Mesenteric fat pad (tissue), 1 donor: ENCODE data around the gene MINK1. TPM values are rescaled to one million over a fixed set of nuclear protein-coding genes. Genes with fewer than 3 reads are reported as not detected.
"Not testable (repeated sequence)": the region's sequence is repeated elsewhere in the genome, so short reads cannot be mapped to it uniquely, and the experiment has no call there.

ENCODE experiments used
- DNase-seq: peaks from one replicate; pipeline ENCODE4 v3.0.0-alpha.2; 2020; ENCODE audit warnings: low spot score
- total RNA-seq: library from RNA; stranded (reverse); fragmentation: NEBNext Ultra II Directional; extraction: Animal tissue kit (Norgen Biotek cat#: 25700); gene quantifications from one replicate; pipeline ENCODE4 v1.2.1, GENCODE V29; 2021
- donor health status: DM: yes; HTN: yes; CAD: no.

MINK1 gene
- total RNA-seq, 1 donor from 2014 or later = 60.3 TPM

DNA sequence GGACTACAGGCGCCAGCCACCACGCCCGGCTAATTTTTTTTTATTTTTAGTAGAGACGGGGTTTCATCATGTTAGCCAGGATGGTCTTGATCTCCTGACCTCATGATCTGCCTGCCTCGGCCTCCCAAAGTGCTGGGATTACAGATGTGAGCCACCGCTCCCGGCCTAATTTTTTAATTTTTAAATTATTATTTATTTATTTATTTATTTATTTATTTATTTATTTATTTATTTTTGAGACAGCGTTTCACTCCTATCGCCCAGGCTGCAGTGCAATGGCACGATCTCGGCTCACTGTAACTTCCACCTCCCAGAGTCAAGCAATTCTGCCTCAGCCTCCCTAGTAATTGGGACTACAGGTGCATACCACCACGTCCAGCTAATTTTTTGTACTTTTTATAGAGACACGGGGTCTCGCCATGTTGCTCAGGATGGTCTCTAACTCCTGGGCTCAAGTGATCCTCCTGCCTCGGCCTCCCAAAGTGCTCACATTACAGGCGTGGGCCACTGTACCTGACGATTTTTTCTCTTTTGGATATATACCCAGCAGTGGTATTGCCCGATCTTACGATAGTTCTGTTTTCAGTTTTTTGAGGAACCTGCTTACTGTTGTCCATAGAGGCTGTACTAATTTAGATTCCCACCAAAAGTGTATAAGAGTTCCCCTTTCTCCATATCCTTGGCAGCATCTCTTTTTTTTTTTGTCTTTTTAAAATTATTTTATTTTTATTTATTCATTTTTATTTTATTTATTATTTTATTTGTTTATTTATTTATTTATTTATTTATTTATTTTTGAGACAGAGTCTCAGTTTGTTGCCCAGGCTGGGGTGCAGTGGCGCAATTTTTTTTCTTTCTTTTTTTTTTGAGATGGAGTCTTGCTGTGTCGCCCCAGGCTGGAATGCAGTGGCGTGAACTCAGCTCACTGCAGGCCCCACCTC lies 36.2 kb downstream of the MINK1 start:
- not testable (repeated sequence) for DNase-seq

DNA sequence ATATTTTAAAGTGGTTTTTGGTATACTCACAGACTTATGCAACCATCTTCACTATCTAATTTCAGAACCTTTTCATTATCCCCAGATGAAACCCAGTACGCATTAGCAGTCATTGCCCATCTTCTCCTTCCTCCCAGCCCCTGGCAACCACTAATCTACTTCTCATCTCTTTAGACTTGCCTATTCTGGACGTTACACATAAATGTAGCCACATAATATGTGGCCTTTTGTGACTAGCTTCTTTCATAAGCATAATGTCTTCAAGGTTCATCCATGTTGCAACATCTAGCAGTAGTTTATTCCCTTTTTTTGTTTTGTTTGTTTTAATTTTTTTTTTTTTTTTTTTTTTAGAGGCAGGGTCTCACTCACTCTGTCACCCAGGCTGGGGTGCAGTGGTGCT lies 37.7 kb downstream of the MINK1 start:
- no peak for DNase-seq

DNA sequence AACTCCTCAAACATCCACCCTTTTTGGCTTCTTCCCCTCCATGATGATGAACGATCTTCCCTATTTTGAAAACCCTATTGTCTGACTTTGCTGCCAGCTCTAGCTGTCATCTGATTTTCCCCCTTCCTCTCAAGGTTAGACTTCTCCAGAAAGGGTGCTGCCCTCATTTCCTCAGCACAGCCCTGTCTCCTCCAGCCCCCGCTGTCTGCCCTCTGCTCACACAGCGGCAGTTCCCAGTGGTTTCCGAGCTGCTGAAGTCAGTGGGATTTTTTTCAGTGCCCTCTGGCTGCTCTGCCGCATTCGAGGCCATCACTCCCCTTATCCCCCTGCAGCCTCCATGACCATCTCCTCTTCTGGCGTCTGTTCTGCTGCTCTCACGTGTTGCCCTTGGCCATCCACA lies 39.6 kb downstream of the MINK1 start:
- DNase-seq = no peak

DNA sequence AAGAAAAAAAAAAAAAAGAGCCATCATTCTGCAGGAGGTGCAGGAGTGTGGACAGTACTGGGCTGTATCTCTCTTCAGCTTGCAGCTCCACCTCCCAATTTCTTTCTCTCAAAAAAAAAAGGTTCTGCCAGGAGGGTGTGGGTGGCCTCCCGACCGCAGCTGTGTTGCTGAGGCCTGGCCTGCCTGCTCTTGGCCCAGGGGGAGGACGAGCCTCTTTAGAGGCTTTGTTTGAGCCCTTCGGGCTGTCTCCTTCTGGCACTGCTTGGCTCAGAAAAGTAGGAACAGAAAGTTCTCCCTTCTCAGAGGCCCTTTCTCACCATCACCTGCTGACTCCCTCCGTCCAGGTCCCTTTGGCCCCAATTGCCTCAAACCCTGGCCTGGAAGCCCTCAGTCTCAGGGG lies 43.9 kb downstream of the MINK1 start:
- no peak for DNase-seq

DNA sequence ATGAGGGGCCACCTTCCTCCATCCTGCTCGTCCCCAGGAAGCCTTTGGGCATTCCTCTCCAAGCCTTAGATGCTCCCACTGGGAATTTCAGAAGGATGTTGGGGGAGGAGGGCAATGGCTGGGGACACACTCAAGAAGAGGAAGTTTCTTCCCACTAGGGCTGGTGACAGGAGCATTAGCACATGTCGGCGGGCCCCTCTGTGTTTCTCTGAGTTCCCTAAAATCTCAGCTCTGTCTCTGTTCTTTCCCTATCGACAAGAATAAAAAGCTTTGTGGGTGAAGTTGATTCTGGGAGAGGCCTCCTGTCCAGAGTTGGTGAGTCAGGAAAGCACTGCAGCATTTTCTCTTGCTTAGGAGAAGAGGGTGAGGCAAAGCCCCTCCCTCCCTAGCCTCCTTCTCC lies 46.5 kb downstream of the MINK1 start:
- no peak for DNase-seq

DNA sequence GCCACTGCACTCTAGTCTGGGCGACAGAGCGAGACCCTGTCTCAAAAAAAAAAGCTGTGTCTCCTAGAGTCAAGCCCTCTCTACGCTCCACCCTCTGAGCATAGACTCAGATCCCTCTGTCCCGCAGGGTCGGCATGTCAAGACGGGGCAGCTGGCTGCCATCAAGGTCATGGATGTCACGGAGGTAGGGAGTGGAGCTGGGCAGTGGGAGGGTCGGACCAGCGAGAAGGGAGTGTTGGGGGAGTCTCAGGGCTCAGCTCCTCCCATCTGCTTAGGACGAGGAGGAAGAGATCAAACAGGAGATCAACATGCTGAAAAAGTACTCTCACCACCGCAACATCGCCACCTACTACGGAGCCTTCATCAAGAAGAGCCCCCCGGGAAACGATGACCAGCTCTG lies 47.7 kb downstream of the MINK1 start:
- no peak for DNase-seq

DNA sequence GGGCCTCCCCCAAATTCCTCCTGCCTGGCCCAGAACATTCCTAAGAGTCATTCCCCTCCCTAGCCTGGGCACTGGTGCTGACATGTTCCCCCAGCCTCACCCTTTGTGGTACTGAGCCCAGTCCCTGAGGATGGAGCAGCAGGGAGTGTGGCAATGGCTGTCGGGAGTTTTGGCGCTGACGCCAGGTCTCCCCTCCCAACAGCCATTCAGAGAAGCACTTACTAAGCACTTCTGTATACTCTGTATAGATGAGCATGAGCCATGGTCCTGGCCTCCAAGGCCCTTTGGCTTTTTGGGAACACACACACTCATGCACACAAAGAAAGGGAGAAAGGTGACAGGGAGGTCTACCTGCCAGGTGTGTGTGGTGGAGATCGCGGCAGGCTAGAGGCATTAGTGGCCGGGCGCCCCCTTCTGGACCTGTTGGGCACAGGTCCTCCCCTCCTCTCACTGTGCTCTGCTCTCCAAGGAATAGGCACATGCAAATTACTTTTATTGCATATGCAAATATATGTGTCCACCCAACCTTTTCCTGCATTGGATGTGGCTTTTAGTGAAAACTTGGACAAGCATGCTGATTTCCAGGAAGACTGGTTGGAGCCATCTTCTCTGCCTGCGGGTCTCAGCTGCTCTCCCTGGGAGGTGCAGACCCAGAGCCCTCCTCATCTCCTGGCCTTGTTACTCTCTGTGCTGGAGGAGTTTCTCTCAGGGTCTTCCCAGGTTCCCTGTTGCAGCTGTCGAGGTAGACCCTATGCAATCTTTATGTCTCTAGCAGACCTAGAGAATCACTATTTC lies 48.8 kb downstream of the MINK1 start:
- DNase-seq = no peak

DNA sequence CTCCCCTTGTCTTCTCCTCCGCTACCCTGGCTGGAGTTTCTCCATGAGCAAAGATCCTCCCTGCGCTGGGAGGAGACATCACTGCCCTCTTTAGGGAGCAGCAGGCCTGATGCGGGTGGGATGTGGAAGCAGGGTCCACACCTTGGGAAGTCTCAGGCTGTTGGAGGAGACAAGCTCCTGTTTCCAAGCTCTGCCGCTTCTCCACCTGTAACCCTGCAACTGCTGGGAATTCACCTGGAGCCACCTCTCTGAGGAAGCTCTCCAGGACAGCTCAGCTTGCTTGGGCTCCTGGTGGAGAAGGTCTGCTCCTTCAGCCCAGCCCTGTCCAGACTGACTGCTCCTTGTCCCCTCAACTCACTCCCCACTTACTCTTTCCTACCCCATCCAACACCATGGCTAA lies 51.3 kb downstream of the MINK1 start:
- no peak for DNase-seq

DNA sequence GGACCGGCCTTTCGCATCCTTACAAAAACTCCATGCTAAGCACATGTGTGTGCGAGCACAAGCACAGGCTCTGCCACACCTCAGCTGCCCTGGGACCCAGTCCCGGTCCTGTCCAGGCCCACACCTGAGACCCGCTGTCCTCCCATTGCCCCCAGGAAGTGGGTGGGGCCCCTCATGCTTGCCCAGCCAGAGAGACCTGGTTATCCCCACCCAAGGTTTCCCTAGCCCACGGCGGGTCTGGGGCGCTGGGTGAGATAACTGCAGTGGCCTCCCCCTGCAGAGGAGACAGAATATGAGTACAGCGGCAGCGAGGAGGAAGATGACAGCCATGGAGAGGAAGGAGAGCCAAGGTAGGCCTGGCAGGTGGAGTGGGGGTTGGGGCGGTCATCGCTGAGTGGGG lies 53.7 kb downstream of the MINK1 start:
- DNase-seq = no peak

DNA sequence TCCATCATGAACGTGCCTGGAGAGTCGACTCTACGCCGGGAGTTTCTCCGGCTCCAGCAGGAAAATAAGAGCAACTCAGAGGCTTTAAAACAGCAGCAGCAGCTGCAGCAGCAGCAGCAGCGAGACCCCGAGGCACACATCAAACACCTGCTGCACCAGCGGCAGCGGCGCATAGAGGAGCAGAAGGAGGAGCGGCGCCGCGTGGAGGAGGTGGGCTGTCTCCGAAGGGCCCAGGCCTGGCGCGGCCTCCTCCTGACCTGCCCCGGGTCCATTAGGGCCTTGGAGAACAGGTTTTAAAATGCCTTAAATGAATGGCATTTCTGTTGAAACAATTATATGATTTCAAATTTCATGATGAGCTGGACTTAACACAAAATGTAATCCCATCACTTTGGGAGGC lies 54.4 kb downstream of the MINK1 start:
- DNase-seq = no peak

DNA sequence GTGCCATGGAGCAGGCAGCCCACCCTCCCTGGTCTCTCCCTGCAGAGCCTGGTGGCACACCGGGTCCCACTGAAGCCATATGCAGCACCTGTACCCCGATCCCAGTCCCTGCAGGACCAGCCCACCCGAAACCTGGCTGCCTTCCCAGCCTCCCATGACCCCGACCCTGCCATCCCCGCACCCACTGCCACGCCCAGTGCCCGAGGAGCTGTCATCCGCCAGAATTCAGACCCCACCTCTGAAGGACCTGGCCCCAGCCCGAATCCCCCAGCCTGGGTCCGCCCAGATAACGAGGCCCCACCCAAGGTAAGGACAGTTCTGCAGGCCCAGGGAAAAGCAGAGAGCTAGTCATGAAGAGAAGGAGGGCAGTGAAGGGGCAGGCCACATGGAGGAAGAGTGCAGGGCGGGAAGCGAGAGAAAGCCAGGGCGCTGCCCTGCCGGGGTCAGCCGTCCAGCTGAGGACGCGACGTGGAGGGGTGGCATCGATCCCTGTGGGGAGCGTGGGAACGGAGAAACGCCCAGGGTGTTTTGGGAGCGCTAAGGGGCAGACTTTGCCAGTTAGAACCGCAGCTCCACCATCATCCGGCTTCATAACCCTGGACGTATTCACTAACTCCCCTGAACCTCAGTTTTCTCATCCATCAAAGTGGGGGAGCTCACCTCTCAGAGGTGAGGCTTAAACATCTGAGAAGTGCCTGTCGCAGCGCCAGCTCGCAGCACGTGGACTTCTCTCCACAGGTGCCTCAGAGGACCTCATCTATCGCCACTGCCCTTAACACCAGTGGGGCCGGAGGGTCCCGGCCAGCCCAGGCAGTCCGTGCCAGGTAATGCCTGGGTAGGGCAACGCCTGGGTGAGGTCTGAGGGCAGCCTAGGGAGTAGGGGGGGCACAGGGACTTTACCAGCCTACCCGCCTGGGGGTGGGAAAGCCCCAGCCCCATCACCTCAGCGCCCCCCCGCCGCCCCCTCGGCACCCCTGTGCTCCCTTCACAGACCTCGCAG lies 58.6 kb downstream of the MINK1 start:
- DNase-seq = no peak

DNA sequence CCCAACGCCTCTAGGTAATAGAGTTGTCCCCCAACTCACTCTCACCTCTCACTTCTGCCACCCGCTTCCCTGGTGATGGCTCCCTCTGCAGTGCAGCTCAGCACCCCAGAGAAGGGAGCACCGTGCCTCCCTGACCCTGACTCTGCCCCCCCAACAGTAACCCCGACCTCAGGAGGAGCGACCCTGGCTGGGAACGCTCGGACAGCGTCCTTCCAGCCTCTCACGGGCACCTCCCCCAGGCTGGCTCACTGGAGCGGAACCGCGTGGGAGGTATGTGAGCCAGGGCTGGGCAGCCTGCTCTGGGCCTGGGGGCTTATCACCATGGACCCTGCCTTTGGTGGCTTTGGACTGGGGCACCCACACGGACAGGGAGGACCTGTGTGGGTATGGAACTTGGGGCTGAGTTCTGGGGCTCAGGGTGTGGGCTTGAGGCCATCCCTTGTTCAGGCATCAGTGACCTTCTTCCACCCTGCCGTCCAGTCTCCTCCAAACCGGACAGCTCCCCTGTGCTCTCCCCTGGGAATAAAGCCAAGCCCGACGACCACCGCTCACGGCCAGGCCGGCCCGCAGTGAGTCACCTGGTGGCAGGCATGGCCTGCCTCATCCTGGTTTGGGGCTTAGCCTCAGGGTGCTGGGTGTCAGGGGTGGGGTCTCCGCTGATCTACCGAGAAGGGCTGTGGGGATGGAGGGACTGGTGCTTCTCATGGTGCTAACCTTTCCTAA lies 59.5 kb downstream of the MINK1 start:
- no peak for DNase-seq

DNA sequence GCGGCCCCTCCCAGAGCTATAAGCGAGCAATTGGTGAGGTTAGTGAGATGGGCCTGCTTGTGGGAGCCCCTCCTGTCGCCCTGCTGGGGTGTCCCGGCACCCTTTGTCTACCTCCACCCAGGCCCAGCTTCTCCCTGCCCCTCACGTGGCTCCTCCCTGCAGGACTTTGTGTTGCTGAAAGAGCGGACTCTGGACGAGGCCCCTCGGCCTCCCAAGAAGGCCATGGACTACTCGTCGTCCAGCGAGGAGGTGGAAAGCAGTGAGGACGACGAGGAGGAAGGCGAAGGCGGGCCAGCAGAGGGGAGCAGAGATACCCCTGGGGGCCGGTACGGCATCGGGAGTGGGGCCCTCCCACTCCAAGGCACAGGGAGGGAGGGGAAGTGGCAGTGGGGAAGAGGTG lies 60.1 kb downstream of the MINK1 start:
- no peak for DNase-seq

DNA sequence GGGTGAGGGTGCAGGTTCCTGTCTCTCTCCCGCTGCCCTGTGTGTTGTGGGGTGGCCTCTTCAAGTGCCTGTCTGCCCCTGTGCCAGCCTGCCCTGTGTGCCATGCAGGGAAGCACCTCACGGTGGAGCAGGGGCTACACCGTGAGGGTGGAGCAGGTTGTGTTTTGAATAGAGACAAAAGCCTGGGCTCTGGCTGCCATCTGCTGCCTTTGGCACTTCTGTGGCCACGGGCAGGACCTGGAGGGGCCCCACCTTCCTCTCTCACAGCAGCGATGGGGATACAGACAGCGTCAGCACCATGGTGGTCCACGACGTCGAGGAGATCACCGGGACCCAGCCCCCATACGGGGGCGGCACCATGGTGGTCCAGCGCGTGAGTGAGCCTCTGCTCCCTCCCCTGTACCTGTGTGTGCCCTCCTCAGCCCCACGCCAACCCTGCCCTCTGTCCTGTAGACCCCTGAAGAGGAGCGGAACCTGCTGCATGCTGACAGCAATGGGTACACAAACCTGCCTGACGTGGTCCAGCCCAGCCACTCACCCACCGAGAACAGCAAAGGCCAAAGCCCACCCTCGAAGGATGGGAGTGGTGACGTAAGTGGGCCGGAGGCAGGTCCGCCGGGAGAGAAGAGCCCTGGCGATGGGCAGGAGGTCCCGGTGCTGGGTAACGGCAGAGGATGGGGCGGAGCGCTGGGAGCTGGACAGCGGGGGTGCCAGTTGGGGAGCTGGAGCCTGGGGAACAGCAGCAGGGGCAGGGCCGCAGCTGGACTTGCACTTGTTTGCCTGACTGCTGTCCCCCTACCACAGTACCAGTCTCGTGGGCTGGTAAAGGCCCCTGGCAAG lies 60.8 kb downstream of the MINK1 start:
- no peak for DNase-seq

DNA sequence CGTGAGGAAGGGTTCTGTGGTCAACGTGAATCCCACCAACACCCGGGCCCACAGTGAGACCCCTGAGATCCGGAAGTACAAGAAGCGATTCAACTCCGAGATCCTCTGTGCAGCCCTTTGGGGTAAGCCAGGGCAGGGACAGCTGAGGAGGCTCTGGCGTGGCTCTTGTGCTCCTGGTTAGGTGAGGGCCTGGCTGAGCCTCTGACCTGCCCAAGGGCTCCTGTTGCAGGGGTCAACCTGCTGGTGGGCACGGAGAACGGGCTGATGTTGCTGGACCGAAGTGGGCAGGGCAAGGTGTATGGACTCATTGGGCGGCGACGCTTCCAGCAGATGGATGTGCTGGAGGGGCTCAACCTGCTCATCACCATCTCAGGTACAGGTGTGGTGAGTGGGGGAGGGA lies 62.0 kb downstream of the MINK1 start:
- no peak for DNase-seq

DNA sequence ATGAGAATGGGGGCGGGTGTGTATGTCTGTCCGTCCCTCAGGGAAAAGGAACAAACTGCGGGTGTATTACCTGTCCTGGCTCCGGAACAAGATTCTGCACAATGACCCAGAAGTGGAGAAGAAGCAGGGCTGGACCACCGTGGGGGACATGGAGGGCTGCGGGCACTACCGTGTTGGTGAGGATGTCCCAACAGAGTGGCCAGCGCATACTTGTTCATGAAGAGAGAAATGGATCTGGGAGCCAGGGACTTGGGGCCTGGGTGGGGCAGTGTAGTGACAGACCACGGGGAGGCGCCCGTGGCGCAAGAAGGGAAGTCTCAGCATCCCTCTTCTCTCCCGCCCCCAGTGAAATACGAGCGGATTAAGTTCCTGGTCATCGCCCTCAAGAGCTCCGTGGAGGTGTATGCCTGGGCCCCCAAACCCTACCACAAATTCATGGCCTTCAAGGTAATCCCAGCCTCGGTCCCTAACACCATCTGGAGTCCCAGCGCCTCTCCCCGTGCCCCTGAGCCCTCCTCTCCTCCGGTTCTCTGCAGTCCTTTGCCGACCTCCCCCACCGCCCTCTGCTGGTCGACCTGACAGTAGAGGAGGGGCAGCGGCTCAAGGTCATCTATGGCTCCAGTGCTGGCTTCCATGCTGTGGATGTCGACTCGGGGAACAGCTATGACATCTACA lies 62.7 kb downstream of the MINK1 start:
- no peak for DNase-seq

DNA sequence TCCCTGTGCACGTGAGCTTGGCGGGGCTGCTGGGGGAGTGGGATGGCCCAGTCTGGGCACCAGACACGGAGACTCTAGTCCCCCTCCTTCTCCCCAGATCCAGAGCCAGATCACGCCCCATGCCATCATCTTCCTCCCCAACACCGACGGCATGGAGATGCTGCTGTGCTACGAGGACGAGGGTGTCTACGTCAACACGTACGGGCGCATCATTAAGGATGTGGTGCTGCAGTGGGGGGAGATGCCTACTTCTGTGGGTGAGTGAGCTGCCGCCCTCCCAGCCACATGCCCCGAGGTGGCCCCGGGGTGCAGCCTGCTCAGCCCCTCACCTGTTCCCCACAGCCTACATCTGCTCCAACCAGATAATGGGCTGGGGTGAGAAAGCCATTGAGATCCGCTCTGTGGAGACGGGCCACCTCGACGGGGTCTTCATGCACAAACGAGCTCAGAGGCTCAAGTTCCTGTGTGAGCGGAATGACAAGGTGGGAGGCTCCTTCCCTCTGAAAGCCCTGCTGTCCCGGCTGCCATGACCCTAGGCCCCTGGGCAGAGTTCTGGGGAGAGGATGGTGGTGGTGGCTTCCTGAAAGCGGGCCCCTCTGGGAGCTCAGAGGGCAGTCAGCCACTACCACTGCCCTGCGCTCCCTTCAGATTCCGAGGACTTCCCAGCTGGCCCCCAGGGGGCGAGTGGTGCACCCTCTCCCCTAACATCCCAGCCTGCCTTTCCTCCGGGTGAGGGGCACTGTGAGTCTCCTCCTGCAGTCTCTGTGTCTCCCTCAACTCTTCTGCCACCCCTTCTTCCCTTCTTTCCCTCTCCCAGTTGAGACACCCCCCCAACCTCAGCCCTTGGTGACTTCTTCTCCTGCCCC lies 63.4 kb downstream of the MINK1 start:
- no peak for DNase-seq

DNA sequence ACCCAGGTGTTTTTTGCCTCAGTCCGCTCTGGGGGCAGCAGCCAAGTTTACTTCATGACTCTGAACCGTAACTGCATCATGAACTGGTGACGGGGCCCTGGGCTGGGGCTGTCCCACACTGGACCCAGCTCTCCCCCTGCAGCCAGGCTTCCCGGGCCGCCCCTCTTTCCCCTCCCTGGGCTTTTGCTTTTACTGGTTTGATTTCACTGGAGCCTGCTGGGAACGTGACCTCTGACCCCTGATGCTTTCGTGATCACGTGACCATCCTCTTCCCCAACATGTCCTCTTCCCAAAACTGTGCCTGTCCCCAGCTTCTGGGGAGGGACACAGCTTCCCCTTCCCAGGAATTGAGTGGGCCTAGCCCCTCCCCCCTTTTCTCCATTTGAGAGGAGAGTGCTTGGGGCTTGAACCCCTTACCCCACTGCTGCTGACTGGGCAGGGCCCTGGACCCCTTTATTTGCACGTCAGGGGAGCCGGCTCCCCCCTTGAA lies 64.1 kb downstream of the MINK1 start:
- DNase-seq = no peak
